H1 (cell line): ENCODE results near the gene RAD51B. TPM values are rescaled to one million over a fixed set of nuclear protein-coding genes. Genes with fewer than 3 reads are reported as not detected.

Experiments
- CTCF ChIA-PET: fragments of 300-600 bp; sonication (Branson Sonifier 250); formaldehyde crosslinking; loops from one replicate; lab custom pipeline; 2021; ENCODE audit not compliant: partially characterized antibody; lab: Charles Lee
- POLR2A ChIA-PET: fragments of 300-600 bp; sonication (Branson Sonifier 250); formaldehyde crosslinking; loops from one replicate; lab custom pipeline; 2021; ENCODE audit warnings: inconsistent platforms; ENCODE audit not compliant: partially characterized antibody; lab: Charles Lee
- DNase-seq, 2 experiments: peaks; one replicate each; pipeline versions ENCODE4 v3.0.0 to v3.0.0-alpha.2; 2010 to 2022; ENCODE audit warnings: low spot score in 2 of 2, low read depth in 1 of 2, mixed read lengths in 1 of 2
- FAIRE-seq: peaks from 2 replicates; lab custom pipeline; 2011; peaks lifted over from hg19 to GRCh38; lab: Jason Lieb, UNC
- H2AFZ ChIP-seq: 2 replicates; pipeline ENCODE4 v1.8.1; 2012; ENCODE audit warnings: low read length, inconsistent platforms
- H2AK5ac ChIP-seq: 2 replicates; pipeline ENCODE4 v1.6.1; 2013; ENCODE audit warnings: low read depth, low read length
- H2BK120ac ChIP-seq: replicated peaks from 2 replicates; pipeline ENCODE3; 2013; ENCODE audit warnings: low read depth, low read length, inconsistent platforms
- H2BK12ac ChIP-seq: 2 replicates; pipeline ENCODE4 v1.6.1; 2013; ENCODE audit warnings: low read depth, low read length
- H2BK15ac ChIP-seq: 2 replicates; pipeline ENCODE4 v1.6.1; 2013; ENCODE audit warnings: low read length
- H2BK20ac ChIP-seq: 2 replicates; pipeline ENCODE4 v1.6.1; 2013; ENCODE audit warnings: low read length
- H2BK5ac ChIP-seq: 2 replicates; pipeline ENCODE4 v1.6.1; 2013; ENCODE audit warnings: low read depth, low read length
- H3K14ac ChIP-seq: 2 replicates; pipeline ENCODE4 v1.6.1; 2013; ENCODE audit warnings: inconsistent platforms; ENCODE audit not compliant: insufficient read length
- H3K18ac ChIP-seq: 2 replicates; pipeline ENCODE4 v1.6.1; 2013; ENCODE audit warnings: low read length; ENCODE audit errors: extremely low read depth
- H3K23ac ChIP-seq: 2 replicates; pipeline ENCODE4 v1.6.1; 2013; ENCODE audit warnings: inconsistent platforms; ENCODE audit not compliant: insufficient read length
- H3K23me2 ChIP-seq: 2 replicates; pipeline ENCODE4 v1.6.1; 2013; ENCODE audit warnings: low read depth, low read length
- H3K27ac ChIP-seq: 2 replicates; pipeline ENCODE4 v1.6.1; 2011; ENCODE audit warnings: low read depth, low read length, inconsistent platforms
- H3K27me3 ChIP-seq, 4 experiments: replicated peaks in 1 of 4; 1 replicate in 1 of 4; 2 replicates in 3 of 4; pipeline versions ENCODE4 v1.6.1 to v1.8.1; 2011 to 2013; ENCODE audit warnings: low read length in 3 of 4, mild to moderate bottlenecking in 3 of 4, inconsistent platforms in 2 of 4, mixed read lengths in 2 of 4, moderate library complexity in 1 of 4; ENCODE audit not compliant: control insufficient read depth in 3 of 4, insufficient read depth in 3 of 4; ENCODE audit errors: extremely low read depth in 1 of 4
- H3K36me3 ChIP-seq, 4 experiments: 2 replicates each; pipeline versions ENCODE4 v1.6.1 to v1.8.1; 2011 to 2013; ENCODE audit warnings: mild to moderate bottlenecking in 4 of 4, low read length in 3 of 4, moderate library complexity in 2 of 4, control low read depth in 1 of 4, inconsistent platforms in 1 of 4; ENCODE audit not compliant: insufficient read depth in 4 of 4, control insufficient read depth in 2 of 4
- H3K4ac ChIP-seq: replicated peaks from 2 replicates; pipeline ENCODE3; 2013; ENCODE audit warnings: low read length, low read depth, mixed read lengths, inconsistent platforms; ENCODE audit not compliant: insufficient read length
- H3K4me1 ChIP-seq, 4 experiments: replicated peaks in 1 of 4; 1 replicate in 1 of 4; 2 replicates in 3 of 4; pipeline versions ENCODE4 v1.6.1 to v1.8.1; 2011 to 2013; ENCODE audit warnings: low read length in 3 of 4, inconsistent platforms in 2 of 4, mixed read lengths in 1 of 4; ENCODE audit not compliant: insufficient read depth in 4 of 4, control insufficient read depth in 3 of 4
- H3K4me2 ChIP-seq, 2 experiments: 2 replicates each; pipeline versions ENCODE4 v1.6.1 to v1.8.1; 2011 to 2013; ENCODE audit warnings: low read depth in 2 of 2, low read length in 2 of 2, control low read depth in 1 of 2, inconsistent platforms in 1 of 2, mild to moderate bottlenecking in 1 of 2; ENCODE audit not compliant: insufficient read depth in 1 of 2
- H3K4me3 ChIP-seq, 4 experiments: fragments of 200-600, 300-600 bp in 1 of 4; sonication (generic), shearing (Covaris generic), sonication (Bioruptor Twin) in 1 of 4; 2 replicates each; pipeline versions ENCODE4 v1.5.1 to v1.8.1; 2011 to 2016; ENCODE audit warnings: low read length in 4 of 4, low read depth in 3 of 4, control low read depth in 2 of 4, inconsistent platforms in 2 of 4, mild to moderate bottlenecking in 2 of 4, mixed read lengths in 1 of 4, moderate library complexity in 1 of 4; ENCODE audit not compliant: insufficient read depth in 2 of 4; ENCODE audit errors: extremely low read depth in 1 of 4
- H3K56ac ChIP-seq: replicated peaks from 2 replicates; pipeline ENCODE3; 2013; ENCODE audit warnings: low read depth, mild to moderate bottlenecking, mixed read lengths, low read length, inconsistent platforms; ENCODE audit not compliant: insufficient read length
- H3K79me1 ChIP-seq: 2 replicates; pipeline ENCODE4 v1.6.1; 2013; ENCODE audit warnings: low read depth, low read length, control low read depth
- H3K79me2 ChIP-seq, 2 experiments: 2 replicates each; pipeline versions ENCODE4 v1.6.1 to v1.8.1; 2012 to 2013; ENCODE audit warnings: low read length in 2 of 2, mild to moderate bottlenecking in 2 of 2, inconsistent platforms in 1 of 2; ENCODE audit not compliant: insufficient read depth in 2 of 2, control insufficient read depth in 1 of 2
- H3K9ac ChIP-seq, 4 experiments: replicated peaks in 1 of 4; 1 replicate in 1 of 4; 2 replicates in 3 of 4; pipeline versions ENCODE4 v1.6.1 to v1.8.1; 2011 to 2013; ENCODE audit warnings: low read depth in 3 of 4, low read length in 3 of 4, control low read depth in 2 of 4, mild to moderate bottlenecking in 2 of 4, moderate library complexity in 2 of 4, inconsistent platforms in 1 of 4; ENCODE audit errors: extremely low read depth in 1 of 4
- H3K9me3 ChIP-seq, 2 experiments: 2 replicates each; pipeline versions ENCODE4 v1.6.1 to v1.8.1; 2012 to 2013; ENCODE audit warnings: mild to moderate bottlenecking in 2 of 2, moderate library complexity in 2 of 2, control low read depth in 1 of 2, inconsistent platforms in 1 of 2, low read depth in 1 of 2, low read length in 1 of 2, mixed read lengths in 1 of 2; ENCODE audit not compliant: insufficient read depth in 2 of 2
- H4K20me1 ChIP-seq, 2 experiments: replicated peaks in 1 of 2; 2 replicates each; pipeline versions ENCODE3 to v1.8.1; 2011 to 2013; ENCODE audit warnings: inconsistent platforms in 2 of 2, low read length in 2 of 2, mild to moderate bottlenecking in 1 of 2; ENCODE audit not compliant: insufficient read depth in 2 of 2, control insufficient read depth in 1 of 2
- H4K5ac ChIP-seq: 2 replicates; pipeline ENCODE4 v1.6.1; 2013; ENCODE audit warnings: low read length, low read depth, mixed read lengths, inconsistent platforms; ENCODE audit not compliant: insufficient read length
- H4K8ac ChIP-seq: 2 replicates; pipeline ENCODE4 v1.8.0; 2013; ENCODE audit warnings: mild to moderate bottlenecking, moderate library complexity, low read length, inconsistent platforms; ENCODE audit not compliant: insufficient read depth; ENCODE audit errors: extremely low read depth
- H4K91ac ChIP-seq: replicated peaks from 2 replicates; pipeline ENCODE3; 2013; ENCODE audit warnings: low read length, mixed read lengths, inconsistent platforms; ENCODE audit not compliant: insufficient read length
- ATF2 ChIP-seq: IDR thresholded peaks from 2 replicates; pipeline ENCODE4 v1.6.1; 2012; ENCODE audit warnings: low read length, inconsistent platforms
- CEBPB ChIP-seq: IDR thresholded peaks from 2 replicates; pipeline ENCODE4 v1.6.1; 2012; ENCODE audit warnings: low read depth, low read length
- CHD2 ChIP-seq: IDR thresholded peaks from 2 replicates; pipeline ENCODE4 v1.6.1; 2012; ENCODE audit warnings: low read length, improper control_type of control experiment
- CTBP2 ChIP-seq: IDR thresholded peaks from 2 replicates; pipeline ENCODE4 v1.7.0; 2011; ENCODE audit warnings: borderline replicate concordance, mild to moderate bottlenecking, moderate library complexity, mixed read lengths, low read length; ENCODE audit not compliant: insufficient read depth, insufficient read length
- GTF2F1 ChIP-seq: IDR thresholded peaks from 2 replicates; pipeline ENCODE4 v1.6.1; 2012; ENCODE audit warnings: low read depth, low read length, improper control_type of control experiment, borderline replicate concordance
- KDM4A ChIP-seq: IDR thresholded peaks from one replicate; pipeline ENCODE4 v1.7.1; 2012; ENCODE audit warnings: low read depth, mild to moderate bottlenecking, moderate library complexity, low read length, inconsistent platforms; ENCODE audit not compliant: severe bottlenecking
- KDM5A ChIP-seq: fragments of 200-600 bp; IDR thresholded peaks from 2 replicates; pipeline ENCODE4 v1.7.1; 2012; ENCODE audit warnings: mild to moderate bottlenecking, low read length, inconsistent platforms, mixed read lengths
- SIRT6 ChIP-seq: IDR thresholded peaks from one replicate; pipeline ENCODE4 v1.7.1; 2012; ENCODE audit warnings: low read length, inconsistent platforms
- SIX5 ChIP-seq: IDR thresholded peaks from 2 replicates; pipeline ENCODE4 v1.6.1; 2011; ENCODE audit warnings: mild to moderate bottlenecking, low read depth, low read length
- SP2 ChIP-seq: IDR thresholded peaks from 2 replicates; pipeline ENCODE4 v1.6.1; 2012; ENCODE audit warnings: mild to moderate bottlenecking, low read length, inconsistent platforms
- TCF12 ChIP-seq: IDR thresholded peaks from 2 replicates; pipeline ENCODE4 v1.6.1; 2011; ENCODE audit warnings: low read depth, mild to moderate bottlenecking, low read length
- USF2 ChIP-seq: IDR thresholded peaks from 2 replicates; pipeline ENCODE4 v1.6.1; 2011; ENCODE audit warnings: low read length, improper control_type of control experiment
- WGBS, 2 experiments: shearing (Covaris generic) in 1 of 2; methylation state at CpG; one replicate each; pipeline versions ENCODE4 v1.1.6 to v1.1.7; 2013 to 2015; ENCODE audit warnings: low lambda C conversion rate in 2 of 2, mixed read lengths in 2 of 2, inconsistent platforms in 1 of 2, low coverage in 1 of 2, missing lambda C conversion rate in 1 of 2; ENCODE audit not compliant: insufficient replicate concordance in 2 of 2, insufficient coverage in 1 of 2, insufficient read length in 1 of 2; ENCODE audit errors: extremely low coverage in 1 of 2, missing lambda C conversion rate in 1 of 2; 5-methylcytosine and 5-hydroxymethylcytosine counted together
- polyA plus RNA-seq, 7 experiments: library from polyadenylated mRNA; depleted of rRNA in 3 of 7; stranded (reverse) in 5 of 7; unstranded in 2 of 7; fragments of >200 nt in 5 of 7; fragments of 200-250 nt in 2 of 7; gene quantifications; 1 replicate in 5 of 7; 2 replicates in 1 of 7; 4 replicates in 1 of 7; pipeline versions ENCODE4 v1.2.1 to v1.2.3, GENCODE V29; 2011 to 2013; ENCODE audit warnings: missing spikeins in 2 of 7, mixed read lengths in 2 of 7
- total RNA-seq: library from RNA; stranded (reverse); fragmentation: NEBNext Ultra II Directional; extraction: Animal tissue kit (Norgen Biotek cat#: 25700); gene quantifications from 2 replicates; pipeline ENCODE4 v1.2.1, GENCODE V29; 2021

The RAD51B gene
- total and polyA plus RNA-seq, 2 of the 8 experiments (the other 6 are each of a cell fraction or from before 2014, with no cell fraction given) = 3.9 to 14.9 TPM

- no peak overlapping the region for H3K27ac ChIP-seq
- no peak overlapping the region for H2BK12ac ChIP-seq
- no peak overlapping the region for H3K4me3 ChIP-seq
- no peak overlapping the region for H2AK5ac ChIP-seq
- H3K18ac ChIP-seq = no peak overlapping the region
- no peaks in the 10 kb centered on the region for H3K79me1 ChIP-seq
- H3K14ac ChIP-seq = no peak overlapping the region
- no peak for FAIRE-seq
- no peak overlapping the region for H2BK20ac ChIP-seq
- H3K9ac ChIP-seq = no peak overlapping the region
- H3K4me1 ChIP-seq = peaks cover 0 to 10% (median 2%) of the 10 kb centered on the region in 4 experiments; a peak in 3 of 7 replicates
- H3K4me2 ChIP-seq = no peak overlapping the region
- ChIA-PET POLR2A (no interaction called here), CTCF (interaction anchor here (0.6 to 1.4 kb wide), 3 partner anchors 8 to 260 kb away, joined by 3 to 4 read pairs (median 3); no protein-coding TSS in a partner anchor)
- H3K23ac ChIP-seq = no peak overlapping the region
- no peak overlapping the region for H4K5ac ChIP-seq
- H3K36me3 ChIP-seq = peaks cover 0 to 2% (median 0%) of the 10 kb centered on the region in 4 experiments; a peak in 1 of 8 replicates
- no peak overlapping the region for H3K4ac ChIP-seq
- no peak overlapping the region for H4K91ac ChIP-seq
- H4K20me1 ChIP-seq = no peaks in the 10 kb centered on the region
- H3K9me3 ChIP-seq = peaks cover 5 to 10% of the 10 kb centered on the region in 2 experiments; a peak in 3 of 4 replicates
- no peak overlapping the region for H4K8ac ChIP-seq
- H2BK15ac ChIP-seq = no peak overlapping the region
- H3K27me3 ChIP-seq = no peaks in the 10 kb centered on the region
- H2AFZ ChIP-seq = no peak overlapping the region
- no peak for DNase-seq
- no peak overlapping the region for H3K56ac ChIP-seq
- no peak overlapping the region for H2BK5ac ChIP-seq
- 91% methylated on average over 4 of the region's 4 CpGs; no CpG with 5 or more reads in 1 of the 2 experiments for WGBS, 2 experiments
- TF ChIP-seq TCF12 = no peak
- TF ChIP-seq KDM5A = no peak
- no peak for TF ChIP-seq CTBP2
- no peak for TF ChIP-seq CHD2
- no peak for TF ChIP-seq SIRT6
- no peak for TF ChIP-seq ATF2
- TF ChIP-seq USF2 = no peak
- TF ChIP-seq GTF2F1 = no peak
- TF ChIP-seq CEBPB = no peak
- TF ChIP-seq SP2 = no peak
- TF ChIP-seq SIX5 = no peak
- no peak for TF ChIP-seq KDM4A
- TF ChIP-seq, all 59 proteins: peak for 0
- Histone ChIP-seq H3K79me2 (no peaks in the 10 kb centered on the region), H2BK120ac (no peak overlapping the region), H3K23me2 (no peaks in the 10 kb centered on the region)
Measured at GRCh38 chr14:68300608-68301007, 481.0 kb downstream of the RAD51B start.
